SU-DHL-6 (cell line): ENCODE measurements around the gene EHMT2.

Experiments
- EZH2phosphoT487 ChIP-seq: fragments of 200-600 bp; sonication (generic), shearing (Covaris generic); conservative IDR thresholded peaks from 2 replicates; pipeline ENCODE4 v1.6.1; 2018; ENCODE audit warnings: mild to moderate bottlenecking, antibody characterized with exemption, low read length, moderate library complexity, mixed read lengths
- TF ChIP-seq, protein P1 (sequence below): fragments of 200-600 bp; sonication (generic); IDR thresholded peaks from one replicate; pipeline ENCODE4 v1.5.1; 2017; ENCODE audit warnings: antibody characterized with exemption, mild to moderate bottlenecking, low read length, moderate library complexity; ENCODE audit not compliant: insufficient read depth, poor library complexity, severe bottlenecking

DNA sequence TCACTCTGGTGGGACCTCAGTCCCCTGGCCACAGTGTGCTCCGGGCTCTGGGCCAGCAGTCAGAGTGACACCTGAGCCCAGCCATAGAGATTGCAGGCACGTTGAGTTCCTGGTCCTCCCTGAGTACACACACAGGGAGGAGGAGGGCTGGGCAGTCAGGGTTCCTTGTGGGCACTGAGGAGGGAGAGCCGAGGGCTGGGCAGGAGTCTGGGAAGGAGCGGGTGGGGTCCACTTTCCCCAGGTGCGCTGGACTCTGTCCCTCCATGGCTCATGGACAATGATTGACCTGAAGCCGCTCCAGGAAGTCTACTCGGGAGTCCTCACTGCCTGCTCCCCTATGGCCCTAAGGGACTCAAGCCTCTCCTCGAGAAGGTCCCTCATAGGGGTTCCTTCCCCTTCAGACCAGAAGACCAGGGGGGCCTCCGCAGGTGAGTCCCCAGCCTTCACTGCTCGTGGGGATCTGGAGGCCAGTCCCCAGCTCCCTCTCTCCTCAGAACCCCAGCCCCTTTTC is 19.8 kb downstream of the EHMT2 start:
- TF ChIP-seq, protein P1, sequence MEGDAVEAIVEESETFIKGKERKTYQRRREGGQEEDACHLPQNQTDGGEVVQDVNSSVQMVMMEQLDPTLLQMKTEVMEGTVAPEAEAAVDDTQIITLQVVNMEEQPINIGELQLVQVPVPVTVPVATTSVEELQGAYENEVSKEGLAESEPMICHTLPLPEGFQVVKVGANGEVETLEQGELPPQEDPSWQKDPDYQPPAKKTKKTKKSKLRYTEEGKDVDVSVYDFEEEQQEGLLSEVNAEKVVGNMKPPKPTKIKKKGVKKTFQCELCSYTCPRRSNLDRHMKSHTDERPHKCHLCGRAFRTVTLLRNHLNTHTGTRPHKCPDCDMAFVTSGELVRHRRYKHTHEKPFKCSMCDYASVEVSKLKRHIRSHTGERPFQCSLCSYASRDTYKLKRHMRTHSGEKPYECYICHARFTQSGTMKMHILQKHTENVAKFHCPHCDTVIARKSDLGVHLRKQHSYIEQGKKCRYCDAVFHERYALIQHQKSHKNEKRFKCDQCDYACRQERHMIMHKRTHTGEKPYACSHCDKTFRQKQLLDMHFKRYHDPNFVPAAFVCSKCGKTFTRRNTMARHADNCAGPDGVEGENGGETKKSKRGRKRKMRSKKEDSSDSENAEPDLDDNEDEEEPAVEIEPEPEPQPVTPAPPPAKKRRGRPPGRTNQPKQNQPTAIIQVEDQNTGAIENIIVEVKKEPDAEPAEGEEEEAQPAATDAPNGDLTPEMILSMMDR: no peak
- no peak for TF ChIP-seq EZH2phosphoT487
